GM19438 (cell line): Measurements from ENCODE around the gene PTPDC1.

Experiments used
- ATAC-seq: cut with Tn5 transposase; IDR thresholded peaks from one replicate; pipeline ENCODE4 v1.9.1; 2021; ENCODE audit warnings: low read depth; ENCODE audit not compliant: unreplicated experiment

PTPDC1 gene

GRCh38 chr9:94139672-94140417, 55.6 kb downstream of the PTPDC1 start:
- no peak for ATAC-seq

DNA sequence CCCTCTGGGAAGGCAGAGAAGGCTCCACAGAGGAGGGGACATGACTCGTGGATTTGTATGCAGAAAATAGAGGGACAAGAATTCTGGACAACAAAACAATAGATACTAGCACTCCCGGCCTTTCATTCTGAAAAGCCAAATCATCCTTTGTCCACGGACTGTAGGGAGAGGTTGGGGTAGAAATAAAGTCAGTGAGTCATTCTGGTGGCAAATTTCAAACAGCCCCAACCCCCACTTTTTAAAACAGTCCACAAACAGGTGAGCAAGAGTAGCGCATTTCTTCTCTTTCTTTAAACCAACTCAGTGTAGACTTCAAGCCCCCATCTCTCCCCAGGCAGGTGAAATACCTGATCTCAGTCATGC, 56.1 kb downstream of the PTPDC1 start:
- no peak for ATAC-seq

GRCh38 chr9:94140791-94141790, 56.8 kb downstream of the PTPDC1 start:
- ATAC-seq = no peak

DNA sequence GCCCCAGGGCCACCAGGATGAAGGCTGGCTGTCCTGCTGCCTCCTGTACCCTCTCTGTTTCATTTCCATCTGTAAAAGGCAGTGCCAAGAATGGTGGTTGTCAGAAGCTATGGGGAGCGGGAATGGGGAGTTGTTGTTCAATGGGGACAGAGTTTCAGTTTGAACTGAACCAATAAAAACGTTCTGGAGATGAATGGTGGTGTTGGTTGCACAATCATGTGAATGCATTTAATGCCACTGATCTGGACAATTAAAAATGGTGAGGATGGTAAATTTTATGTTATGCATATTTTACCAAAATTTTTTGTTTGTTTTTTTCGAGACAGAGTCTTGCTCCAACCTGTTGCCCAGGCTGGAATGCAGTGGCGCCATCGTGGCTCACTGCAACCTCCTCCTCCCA, 58.1 kb downstream of the PTPDC1 start:
- no peak for ATAC-seq

- no peak for ATAC-seq
Measured at GRCh38 chr9:94144394-94144793, 60.1 kb downstream of the PTPDC1 start.

GRCh38 chr9:94145640-94146039, 61.4 kb downstream of the PTPDC1 start:
- no peak for ATAC-seq

GRCh38 chr9:94147776-94148175, 63.5 kb downstream of the PTPDC1 start:
- no peak for ATAC-seq

- ATAC-seq = no peak
Measured at GRCh38 chr9:94148419-94148818, 64.2 kb downstream of the PTPDC1 start.

DNA sequence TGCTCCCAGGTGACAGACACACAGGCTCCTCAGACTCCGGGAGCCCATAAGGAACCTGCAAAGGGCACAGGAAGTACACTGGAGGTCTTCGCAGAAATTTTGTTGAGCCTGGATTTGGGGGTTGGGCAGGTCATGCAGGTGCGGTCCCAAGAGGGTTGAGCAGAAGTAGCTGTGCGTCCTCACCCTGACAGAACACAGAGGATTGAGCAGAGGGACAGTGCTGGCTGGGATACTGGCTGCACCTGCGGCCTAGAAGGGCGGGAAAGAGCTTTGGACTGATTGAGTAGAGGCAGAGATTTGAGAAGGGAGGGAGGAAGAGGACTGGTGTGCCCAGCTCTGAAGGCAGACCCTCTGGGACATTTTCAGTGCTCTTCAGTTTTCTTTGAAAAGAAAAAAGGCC, 65.4 kb downstream of the PTPDC1 start:
- no peak for ATAC-seq

DNA sequence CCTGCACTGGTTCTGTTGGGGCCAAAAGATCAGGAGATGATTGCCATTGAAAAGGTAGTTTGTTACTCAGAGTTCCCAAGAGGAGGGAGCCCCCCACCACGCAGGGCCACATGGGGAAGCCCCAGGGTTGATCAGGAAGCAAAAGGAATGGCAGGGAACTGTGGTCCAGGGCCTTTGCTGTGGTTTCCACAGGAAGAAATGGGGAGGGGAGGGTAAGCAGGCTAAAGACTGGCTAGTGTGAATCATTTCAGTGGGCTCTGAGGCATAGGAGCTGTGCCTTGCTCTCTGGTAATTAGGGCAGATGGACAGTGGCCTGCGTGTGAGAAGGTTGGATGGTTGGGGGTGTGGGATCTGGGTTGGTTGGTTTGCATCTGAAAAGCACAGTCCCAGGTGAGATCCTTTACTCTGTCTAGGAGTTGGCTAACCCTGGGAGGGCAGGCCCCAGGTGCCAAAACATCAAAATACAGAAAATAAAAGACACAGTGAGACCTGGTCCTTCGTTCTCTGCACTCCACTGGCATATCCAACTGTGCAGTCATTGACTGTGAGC, 66.1 kb downstream of the PTPDC1 start:
- no peak for ATAC-seq

DNA sequence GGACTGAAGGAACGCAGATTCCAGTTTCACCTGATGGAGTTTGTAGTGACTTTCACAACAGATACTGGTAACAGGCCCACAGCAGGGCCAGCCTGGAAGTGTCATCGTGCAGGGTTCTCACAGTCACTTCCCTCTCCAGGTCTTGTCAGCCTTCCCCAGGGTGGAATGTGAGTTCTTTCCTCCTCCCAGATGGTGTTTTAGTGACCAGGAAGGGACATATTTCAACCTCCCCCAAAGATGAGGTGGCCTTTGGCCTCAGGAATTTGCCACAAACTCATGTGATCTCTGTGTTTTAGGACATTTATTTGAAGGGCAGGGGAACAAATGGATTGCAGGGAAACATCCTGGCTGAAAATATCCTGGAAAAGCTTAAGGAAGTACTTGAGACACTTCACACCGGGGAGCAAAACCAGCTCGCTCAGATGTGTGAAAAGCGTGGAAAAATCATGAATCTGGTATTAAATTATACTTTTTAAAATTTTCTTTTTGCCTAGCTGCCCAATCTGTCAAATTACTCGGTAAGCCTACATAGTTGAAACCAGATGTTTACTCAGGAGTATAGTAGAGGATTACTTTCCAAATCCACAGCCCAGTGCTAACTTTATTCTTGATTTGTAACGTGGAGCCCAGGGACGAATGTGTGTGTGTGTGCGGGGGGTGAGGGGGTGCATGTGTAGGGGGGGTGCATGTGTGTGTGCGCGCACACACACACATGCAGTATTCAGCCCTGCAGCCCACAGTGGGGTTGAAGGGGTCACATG, 66.8 kb downstream of the PTPDC1 start:
- no peak for ATAC-seq

- peak; percentile 86 for ATAC-seq
Measured at GRCh38 chr9:94153905-94154304, 69.6 kb downstream of the PTPDC1 start.

DNA sequence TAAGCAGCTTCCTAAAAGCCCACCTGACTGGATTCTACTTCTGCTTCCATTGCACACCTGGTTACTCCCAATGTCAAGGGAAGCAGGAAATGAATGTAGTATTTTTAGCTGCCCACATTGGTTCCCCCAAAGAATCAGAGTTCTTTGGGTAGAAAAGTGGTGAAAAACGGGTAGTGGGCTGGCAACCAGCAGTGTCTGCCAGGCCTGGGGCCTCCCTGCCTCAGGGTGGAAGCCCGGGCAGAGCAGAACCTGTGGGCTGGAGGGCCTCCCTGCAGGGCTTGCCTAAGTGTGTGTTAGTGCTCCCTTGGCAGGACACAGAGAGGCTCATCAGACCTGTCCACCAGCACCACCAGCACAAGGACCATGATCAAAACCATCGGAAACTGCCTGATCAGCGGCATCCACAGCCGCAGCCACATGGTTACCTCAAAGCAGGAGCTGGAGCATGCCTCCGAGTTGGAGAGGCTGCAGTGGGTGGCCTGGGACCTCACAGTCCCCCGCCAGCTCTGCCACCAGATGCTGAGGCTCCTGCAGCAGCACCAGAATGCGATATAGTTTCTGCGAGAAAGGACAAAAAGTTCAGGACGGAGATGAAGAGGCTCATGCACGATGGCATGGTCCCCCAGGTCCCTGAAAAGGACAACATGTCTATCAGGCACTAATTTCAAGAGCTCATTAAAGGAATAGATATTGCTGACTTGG, 72.2 kb downstream of the PTPDC1 start:
- ATAC-seq = no peak

- no peak for ATAC-seq
Measured at GRCh38 chr9:94157050-94157801, 73.0 kb downstream of the PTPDC1 start.
